Thyroid gland (tissue), 4 donors: ENCODE results near the gene CREB5.

Source experiments
- CTCF ChIP-seq, 6 experiments: fragments of 200-600 bp in 3 of 6; fragments of 450-650 bp in 3 of 6; sonication (generic) in 3 of 6; IDR thresholded peaks; one replicate each; pipeline ENCODE4 v1.5.1; 2016 to 2019; ENCODE audit warnings: antibody characterized with exemption in 6 of 6, mild to moderate bottlenecking in 2 of 6, inconsistent platforms in 1 of 6, moderate library complexity in 1 of 6
- POLR2A ChIP-seq, 2 donors: fragments of 450-650 bp; IDR thresholded peaks; one replicate each; pipeline ENCODE4 v1.6.1; 2017; ENCODE audit warnings: antibody characterized with exemption in 2 of 2, mild to moderate bottlenecking in 2 of 2, moderate library complexity in 1 of 2

GRCh38 chr7:28641752-28642545 lies 229.6 kb downstream of the CREB5 start:
- no peak for TF ChIP-seq CTCF (IDR thresholded peaks at IDR 0.05)
- TF ChIP-seq POLR2A (IDR thresholded peaks at IDR 0.05) = no peak
